Measurements from ENCODE around the gene NUP98.

DNA sequence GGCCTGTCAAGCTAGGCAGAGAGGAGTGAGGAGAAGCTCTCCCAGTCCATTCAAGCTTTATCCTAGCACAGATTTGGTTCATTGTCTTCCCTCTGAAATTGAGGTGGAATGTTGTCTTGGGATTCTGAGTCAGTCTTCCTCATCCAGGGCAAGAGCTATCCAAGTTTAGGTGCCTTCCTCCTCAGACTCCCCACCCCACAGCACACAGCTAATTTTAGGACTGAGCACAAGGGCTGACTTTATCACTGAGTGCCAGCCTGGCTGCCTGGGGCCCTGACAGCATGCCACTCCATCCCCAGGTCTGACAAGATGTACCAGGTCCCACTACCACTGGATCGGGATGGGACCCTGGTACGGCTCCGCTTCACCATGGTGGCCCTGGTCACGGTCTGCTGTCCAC lies 13.6 kb upstream of the NUP98 start:
- TF ChIP-seq, protein P1, sequence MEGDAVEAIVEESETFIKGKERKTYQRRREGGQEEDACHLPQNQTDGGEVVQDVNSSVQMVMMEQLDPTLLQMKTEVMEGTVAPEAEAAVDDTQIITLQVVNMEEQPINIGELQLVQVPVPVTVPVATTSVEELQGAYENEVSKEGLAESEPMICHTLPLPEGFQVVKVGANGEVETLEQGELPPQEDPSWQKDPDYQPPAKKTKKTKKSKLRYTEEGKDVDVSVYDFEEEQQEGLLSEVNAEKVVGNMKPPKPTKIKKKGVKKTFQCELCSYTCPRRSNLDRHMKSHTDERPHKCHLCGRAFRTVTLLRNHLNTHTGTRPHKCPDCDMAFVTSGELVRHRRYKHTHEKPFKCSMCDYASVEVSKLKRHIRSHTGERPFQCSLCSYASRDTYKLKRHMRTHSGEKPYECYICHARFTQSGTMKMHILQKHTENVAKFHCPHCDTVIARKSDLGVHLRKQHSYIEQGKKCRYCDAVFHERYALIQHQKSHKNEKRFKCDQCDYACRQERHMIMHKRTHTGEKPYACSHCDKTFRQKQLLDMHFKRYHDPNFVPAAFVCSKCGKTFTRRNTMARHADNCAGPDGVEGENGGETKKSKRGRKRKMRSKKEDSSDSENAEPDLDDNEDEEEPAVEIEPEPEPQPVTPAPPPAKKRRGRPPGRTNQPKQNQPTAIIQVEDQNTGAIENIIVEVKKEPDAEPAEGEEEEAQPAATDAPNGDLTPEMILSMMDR (CRISPR knock-in tag; IDR thresholded peaks at IDR 0.05), result no peak
- TF ChIP-seq DNMT3B (CRISPR knock-in tag; conservative IDR thresholded peaks at IDR 0.05) (no peak), ZZZ3 (CRISPR knock-in tag; IDR thresholded peaks at IDR 0.05; ENCODE audit: borderline replicate concordance) (no peak), JUND (CRISPR knock-in tag; IDR thresholded peaks at IDR 0.05) (no peak), ZNF510 (CRISPR knock-in tag; IDR thresholded peaks at IDR 0.05; ENCODE audit: low read depth) (no peak), SETDB1 (CRISPR knock-in tag; IDR thresholded peaks at IDR 0.05; ENCODE audit: borderline replicate concordance) (no peak), EZH2 (conservative IDR thresholded peaks at IDR 0.05; ENCODE audit: low read depth, low read length) (no peak)
